ENCODE results near the gene NDUFA8.

DNA sequence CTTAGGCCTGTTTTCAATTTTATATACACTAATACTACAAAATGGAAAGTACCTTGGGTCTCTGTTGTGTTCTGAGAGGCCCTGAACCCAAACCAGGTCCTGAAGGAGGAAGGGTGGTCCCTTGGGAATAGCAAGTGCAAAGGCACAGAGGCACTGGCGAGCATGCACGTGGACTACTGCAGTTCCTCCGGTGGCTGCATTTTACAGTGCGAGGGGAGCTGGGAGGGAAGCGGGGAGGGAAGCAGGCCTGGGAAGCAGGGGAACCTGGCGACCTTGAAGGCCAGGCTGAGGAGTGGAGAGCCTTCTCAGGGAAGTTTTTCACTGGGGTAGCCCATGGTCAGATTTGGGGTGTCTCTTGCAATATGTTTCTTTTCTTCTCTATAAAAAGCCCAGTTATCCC, 34.1 kb upstream of the NDUFA8 start:
- TF ChIP-seq, protein P1, sequence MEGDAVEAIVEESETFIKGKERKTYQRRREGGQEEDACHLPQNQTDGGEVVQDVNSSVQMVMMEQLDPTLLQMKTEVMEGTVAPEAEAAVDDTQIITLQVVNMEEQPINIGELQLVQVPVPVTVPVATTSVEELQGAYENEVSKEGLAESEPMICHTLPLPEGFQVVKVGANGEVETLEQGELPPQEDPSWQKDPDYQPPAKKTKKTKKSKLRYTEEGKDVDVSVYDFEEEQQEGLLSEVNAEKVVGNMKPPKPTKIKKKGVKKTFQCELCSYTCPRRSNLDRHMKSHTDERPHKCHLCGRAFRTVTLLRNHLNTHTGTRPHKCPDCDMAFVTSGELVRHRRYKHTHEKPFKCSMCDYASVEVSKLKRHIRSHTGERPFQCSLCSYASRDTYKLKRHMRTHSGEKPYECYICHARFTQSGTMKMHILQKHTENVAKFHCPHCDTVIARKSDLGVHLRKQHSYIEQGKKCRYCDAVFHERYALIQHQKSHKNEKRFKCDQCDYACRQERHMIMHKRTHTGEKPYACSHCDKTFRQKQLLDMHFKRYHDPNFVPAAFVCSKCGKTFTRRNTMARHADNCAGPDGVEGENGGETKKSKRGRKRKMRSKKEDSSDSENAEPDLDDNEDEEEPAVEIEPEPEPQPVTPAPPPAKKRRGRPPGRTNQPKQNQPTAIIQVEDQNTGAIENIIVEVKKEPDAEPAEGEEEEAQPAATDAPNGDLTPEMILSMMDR (IDR thresholded peaks at IDR 0.05) = no peak
- TF ChIP-seq POLR2A (IDR thresholded peaks at IDR 0.05; ENCODE audit: low read depth) (no peak), POLR2AphosphoS5 (IDR thresholded peaks at IDR 0.05) (no peak), EP300 (IDR thresholded peaks at IDR 0.05) (no peak)

Measured in esophagus muscularis mucosa (tissue), 4 donors.